Suppressor macrophage (primary cell): ENCODE results near the gene SCD.
"Not testable (repeated sequence)": the region's sequence is repeated elsewhere in the genome, so short reads cannot be mapped to it uniquely, and the experiment has no call there.

Experiments used
- DNase-seq, 4 experiments: peaks; one replicate each; pipeline ENCODE4 v3.0.0-alpha.2; 2020 to 2022

The SCD gene

GRCh38 chr10:100362570-100363496 lies 15.8 kb downstream of the SCD start:
- DNase-seq: no peak

GRCh38 chr10:100364175-100364574 lies 17.1 kb downstream of the SCD start:
- DNase-seq: no peak

- peak; percentile 66 to 84 (median 71) for DNase-seq
Observed at GRCh38 chr10:100364735-100365391, 17.8 kb downstream of the SCD start.

GRCh38 chr10:100368721-100369120 lies 21.7 kb downstream of the SCD start:
- DNase-seq: no peak

- peak; percentile 83 to 95 (median 89) for DNase-seq
Observed at GRCh38 chr10:100370714-100371481, 23.9 kb downstream of the SCD start.

- no peak for DNase-seq
Observed at GRCh38 chr10:100371482-100372027, 24.5 kb downstream of the SCD start.

- DNase-seq: peak in 1 of 4 experiments; percentile 39
Observed at GRCh38 chr10:100372415-100373297, 25.6 kb downstream of the SCD start.

GRCh38 chr10:100373298-100374199 lies 26.5 kb downstream of the SCD start:
- peak; percentile 98 to 100 (median 98) for DNase-seq

- no peak for DNase-seq
Observed at GRCh38 chr10:100374200-100374655, 27.2 kb downstream of the SCD start.

GRCh38 chr10:100374677-100375353 lies 27.8 kb downstream of the SCD start:
- DNase-seq: not testable (repeated sequence)

- not testable (repeated sequence) for DNase-seq
Observed at GRCh38 chr10:100376656-100377055, 29.6 kb downstream of the SCD start.

- DNase-seq: no peak
Observed at GRCh38 chr10:100377830-100378229, 30.8 kb downstream of the SCD start.

- DNase-seq: no peak
Observed at GRCh38 chr10:100380400-100380799, 33.4 kb downstream of the SCD start.

GRCh38 chr10:100382553-100382952 lies 35.5 kb downstream of the SCD start:
- DNase-seq: no peak

- DNase-seq: peak in 1 of 4 experiments; percentile 23
Observed at GRCh38 chr10:100383251-100383650, 36.2 kb downstream of the SCD start.

GRCh38 chr10:100391163-100392002 lies 44.4 kb downstream of the SCD start:
- peak in 1 of 4 experiments; percentile 5 for DNase-seq

- no peak for DNase-seq
Observed at GRCh38 chr10:100392686-100393003, 45.6 kb downstream of the SCD start.

GRCh38 chr10:100395626-100396025 lies 48.6 kb downstream of the SCD start:
- no peak for DNase-seq

GRCh38 chr10:100396605-100397004 lies 49.6 kb downstream of the SCD start:
- DNase-seq: no peak
